WTC11 (cell line): ENCODE data around the gene NCK1. TPM values are rescaled to one million over a fixed set of nuclear protein-coding genes. Genes with fewer than 3 reads are reported as not detected.

ENCODE experiments used
- ATAC-seq: fragments of 200-7000 bp; cut with Tn5 transposase; 2 replicates; pipeline ENCODE4 v1.10.0; 2021; ENCODE audit warnings: mild to moderate bottlenecking, moderate library complexity
- CTCF ChIA-PET: fragments of 300-600 bp; sonication (Branson Sonifier 250); formaldehyde crosslinking; loops from one replicate; lab custom pipeline; 2021; ENCODE audit warnings: antibody characterized with exemption; lab: Charles Lee
- POLR2A ChIA-PET: fragments of 350-600 bp; sonication (Branson Sonifier 250); formaldehyde crosslinking; loops from one replicate; lab custom pipeline; 2021; ENCODE audit warnings: antibody characterized with exemption; lab: Charles Lee
- DNase-seq: peaks from one replicate; pipeline ENCODE4 v3.0.0; 2021; ENCODE audit warnings: low spot score
- H3K27ac Mint-ChIP-seq: 2 replicates; pipeline ENCODE4 v1.8.0; 2021; ENCODE audit warnings: mixed read lengths
- H3K27me3 Mint-ChIP-seq: 2 replicates; pipeline ENCODE4 v1.8.0; 2021; ENCODE audit warnings: low read depth, mild to moderate bottlenecking, moderate library complexity, mixed read lengths
- H3K36me3 Mint-ChIP-seq: 2 replicates; pipeline ENCODE4 v1.8.0; 2021; ENCODE audit warnings: mixed read lengths
- H3K4me1 Mint-ChIP-seq: 2 replicates; pipeline ENCODE4 v1.8.0; 2022; ENCODE audit warnings: mixed read lengths
- H3K4me3 Mint-ChIP-seq: 2 replicates; pipeline ENCODE4 v1.8.0; 2021; ENCODE audit warnings: mild to moderate bottlenecking, moderate library complexity, mixed read lengths
- H3K9me3 Mint-ChIP-seq: 2 replicates; pipeline ENCODE4 v1.8.0; 2021; ENCODE audit warnings: mixed read lengths
- ATF1 ChIP-seq: sonication (generic); formaldehyde crosslinking; IDR thresholded peaks from 2 replicates; pipeline ENCODE4 v1.8.1; 2023; ENCODE audit warnings: mild to moderate bottlenecking, moderate library complexity, missing genetic modification reagents
- CBFB ChIP-seq: sonication (generic); formaldehyde crosslinking; IDR thresholded peaks from 2 replicates; pipeline ENCODE4 v1.8.1; 2022; ENCODE audit warnings: mild to moderate bottlenecking, low read depth, missing genetic modification reagents
- CREM ChIP-seq: sonication (generic); formaldehyde crosslinking; IDR thresholded peaks from 2 replicates; pipeline ENCODE4 v1.8.1; 2022; ENCODE audit warnings: mild to moderate bottlenecking, missing genetic modification reagents, moderate library complexity
- EMX1 ChIP-seq: fragments of 250-450 bp; sonication (Bioruptor Pico); IDR thresholded peaks from 2 replicates; pipeline ENCODE4 v1.8.0; 2021; ENCODE audit warnings: mild to moderate bottlenecking
- FOXK1 ChIP-seq: sonication (generic); formaldehyde crosslinking; IDR thresholded peaks from 2 replicates; pipeline ENCODE4 v1.8.0; 2022; ENCODE audit warnings: mild to moderate bottlenecking, moderate library complexity, missing genetic modification reagents
- NFATC4 ChIP-seq: fragments of 250-450 bp; sonication (Bioruptor Pico); IDR thresholded peaks from 2 replicates; pipeline ENCODE4 v1.9.0; 2021; ENCODE audit warnings: mild to moderate bottlenecking
- NR1H2 ChIP-seq: sonication (generic); formaldehyde crosslinking; IDR thresholded peaks from 2 replicates; pipeline ENCODE4 v1.9.0; 2021; ENCODE audit warnings: mild to moderate bottlenecking, moderate library complexity, missing genetic modification reagents
- TCF7 ChIP-seq: sonication (generic); formaldehyde crosslinking; IDR thresholded peaks from 2 replicates; pipeline ENCODE4 v1.8.0; 2022; ENCODE audit warnings: mild to moderate bottlenecking, low read depth, missing genetic modification reagents, moderate library complexity
- ZBTB21 ChIP-seq: sonication (generic); formaldehyde crosslinking; IDR thresholded peaks from 2 replicates; pipeline ENCODE4 v1.8.1; 2023; ENCODE audit warnings: mild to moderate bottlenecking, missing genetic modification reagents, borderline replicate concordance
- ZNF138 ChIP-seq: sonication (generic); formaldehyde crosslinking; conservative IDR thresholded peaks from 2 replicates; pipeline ENCODE4 v1.8.1; 2022; ENCODE audit warnings: mild to moderate bottlenecking, moderate library complexity, missing genetic modification reagents
- ZNF219 ChIP-seq: sonication (generic); formaldehyde crosslinking; IDR thresholded peaks from 2 replicates; pipeline ENCODE4 v1.8.0; 2023; ENCODE audit warnings: missing genetic modification reagents, mild to moderate bottlenecking, borderline replicate concordance
- ZNF317 ChIP-seq: sonication (generic); formaldehyde crosslinking; IDR thresholded peaks from 2 replicates; pipeline ENCODE4 v1.8.1; 2023; ENCODE audit warnings: low read depth, mild to moderate bottlenecking, moderate library complexity, missing genetic modification reagents, borderline replicate concordance
- ZNF416 ChIP-seq: fragments of 250-450 bp; sonication (Bioruptor Pico); IDR thresholded peaks from 2 replicates; pipeline ENCODE4 v1.9.0; 2021; ENCODE audit warnings: mild to moderate bottlenecking, inconsistent platforms
- total RNA-seq: library from RNA; stranded (reverse); gene quantifications from 3 replicates; pipeline ENCODE4 v1.2.3, GENCODE V29; 2021
- TF ChIP-seq, protein P1 (sequence below): sonication (generic); formaldehyde crosslinking; IDR thresholded peaks from 2 replicates; pipeline ENCODE4 v1.8.1; 2023; ENCODE audit warnings: mild to moderate bottlenecking, missing genetic modification reagents
- TF ChIP-seq, protein P2 (sequence below): fragments of 250-450 bp; sonication (Bioruptor Pico); IDR thresholded peaks from 2 replicates; pipeline ENCODE4 v1.9.0; 2021; ENCODE audit warnings: mild to moderate bottlenecking
- TF ChIP-seq, protein P3 (sequence below): sonication (generic); formaldehyde crosslinking; IDR thresholded peaks from 2 replicates; pipeline ENCODE4 v1.8.1; 2022; ENCODE audit warnings: low read depth, mild to moderate bottlenecking, moderate library complexity, missing genetic modification reagents, borderline replicate concordance
- TF ChIP-seq, protein P4 (sequence below): sonication (generic); formaldehyde crosslinking; IDR thresholded peaks from 2 replicates; pipeline ENCODE4 v1.8.1; 2023; ENCODE audit warnings: mild to moderate bottlenecking, missing genetic modification reagents, moderate library complexity
- TF ChIP-seq, protein P5 (sequence below): sonication (generic); formaldehyde crosslinking; IDR thresholded peaks from 2 replicates; pipeline ENCODE4 v1.8.0; 2023; ENCODE audit warnings: mild to moderate bottlenecking, missing genetic modification reagents
- TF ChIP-seq, protein P6 (sequence below): fragments of 250-450 bp; sonication (Bioruptor Pico); IDR thresholded peaks from 2 replicates; pipeline ENCODE4 v2.1.2; 2022; ENCODE audit warnings: mild to moderate bottlenecking, moderate library complexity
- TF ChIP-seq, protein P7 (sequence below): sonication (generic); formaldehyde crosslinking; IDR thresholded peaks from 2 replicates; pipeline ENCODE4 v1.8.1; 2022; ENCODE audit warnings: missing genetic modification reagents, borderline replicate concordance
- TF ChIP-seq, protein P8 (sequence below): fragments of 250-450 bp; sonication (Bioruptor Pico); IDR thresholded peaks from 2 replicates; pipeline ENCODE4 v1.8.0; 2021; ENCODE audit warnings: mild to moderate bottlenecking

Gene NCK1
- total RNA-seq, 1 experiment from 2014 or later = 28.9 TPM

DNA sequence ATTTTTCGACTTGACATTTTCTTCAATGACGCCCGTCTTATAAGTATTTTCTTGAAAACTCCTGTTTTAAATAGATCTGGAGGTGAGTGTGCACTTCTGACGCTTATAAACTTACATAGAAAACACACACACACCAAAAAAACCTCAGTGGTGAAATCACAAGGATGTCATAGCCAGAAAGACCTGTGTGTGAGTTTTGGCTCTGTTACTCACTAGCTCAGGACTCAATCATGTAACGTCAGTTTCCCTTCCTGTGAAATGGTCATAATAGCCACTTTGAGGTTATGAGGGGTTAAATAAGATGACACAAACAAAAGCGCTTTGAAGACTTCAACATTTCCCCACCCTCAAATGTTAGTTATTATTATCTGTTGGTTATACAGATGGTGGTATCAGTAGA is 97.6 kb downstream of the NCK1 start (continued):
- TF ChIP-seq, protein P1, sequence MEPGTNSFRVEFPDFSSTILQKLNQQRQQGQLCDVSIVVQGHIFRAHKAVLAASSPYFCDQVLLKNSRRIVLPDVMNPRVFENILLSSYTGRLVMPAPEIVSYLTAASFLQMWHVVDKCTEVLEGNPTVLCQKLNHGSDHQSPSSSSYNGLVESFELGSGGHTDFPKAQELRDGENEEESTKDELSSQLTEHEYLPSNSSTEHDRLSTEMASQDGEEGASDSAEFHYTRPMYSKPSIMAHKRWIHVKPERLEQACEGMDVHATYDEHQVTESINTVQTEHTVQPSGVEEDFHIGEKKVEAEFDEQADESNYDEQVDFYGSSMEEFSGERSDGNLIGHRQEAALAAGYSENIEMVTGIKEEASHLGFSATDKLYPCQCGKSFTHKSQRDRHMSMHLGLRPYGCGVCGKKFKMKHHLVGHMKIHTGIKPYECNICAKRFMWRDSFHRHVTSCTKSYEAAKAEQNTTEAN (CRISPR knock-in tag) = no peak
- TF ChIP-seq, protein P2, sequence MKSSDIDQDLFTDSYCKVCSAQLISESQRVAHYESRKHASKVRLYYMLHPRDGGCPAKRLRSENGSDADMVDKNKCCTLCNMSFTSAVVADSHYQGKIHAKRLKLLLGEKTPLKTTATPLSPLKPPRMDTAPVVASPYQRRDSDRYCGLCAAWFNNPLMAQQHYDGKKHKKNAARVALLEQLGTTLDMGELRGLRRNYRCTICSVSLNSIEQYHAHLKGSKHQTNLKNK (CRISPR knock-in tag) = no peak
- TF ChIP-seq, protein P3, sequence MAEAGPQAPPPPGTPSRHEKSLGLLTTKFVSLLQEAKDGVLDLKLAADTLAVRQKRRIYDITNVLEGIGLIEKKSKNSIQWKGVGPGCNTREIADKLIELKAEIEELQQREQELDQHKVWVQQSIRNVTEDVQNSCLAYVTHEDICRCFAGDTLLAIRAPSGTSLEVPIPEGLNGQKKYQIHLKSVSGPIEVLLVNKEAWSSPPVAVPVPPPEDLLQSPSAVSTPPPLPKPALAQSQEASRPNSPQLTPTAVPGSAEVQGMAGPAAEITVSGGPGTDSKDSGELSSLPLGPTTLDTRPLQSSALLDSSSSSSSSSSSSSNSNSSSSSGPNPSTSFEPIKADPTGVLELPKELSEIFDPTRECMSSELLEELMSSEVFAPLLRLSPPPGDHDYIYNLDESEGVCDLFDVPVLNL (CRISPR knock-in tag) = no peak
- TF ChIP-seq, protein P4, sequence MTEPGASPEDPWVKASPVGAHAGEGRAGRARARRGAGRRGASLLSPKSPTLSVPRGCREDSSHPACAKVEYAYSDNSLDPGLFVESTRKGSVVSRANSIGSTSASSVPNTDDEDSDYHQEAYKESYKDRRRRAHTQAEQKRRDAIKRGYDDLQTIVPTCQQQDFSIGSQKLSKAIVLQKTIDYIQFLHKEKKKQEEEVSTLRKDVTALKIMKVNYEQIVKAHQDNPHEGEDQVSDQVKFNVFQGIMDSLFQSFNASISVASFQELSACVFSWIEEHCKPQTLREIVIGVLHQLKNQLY (CRISPR knock-in tag) = no peak
- TF ChIP-seq, protein P5, sequence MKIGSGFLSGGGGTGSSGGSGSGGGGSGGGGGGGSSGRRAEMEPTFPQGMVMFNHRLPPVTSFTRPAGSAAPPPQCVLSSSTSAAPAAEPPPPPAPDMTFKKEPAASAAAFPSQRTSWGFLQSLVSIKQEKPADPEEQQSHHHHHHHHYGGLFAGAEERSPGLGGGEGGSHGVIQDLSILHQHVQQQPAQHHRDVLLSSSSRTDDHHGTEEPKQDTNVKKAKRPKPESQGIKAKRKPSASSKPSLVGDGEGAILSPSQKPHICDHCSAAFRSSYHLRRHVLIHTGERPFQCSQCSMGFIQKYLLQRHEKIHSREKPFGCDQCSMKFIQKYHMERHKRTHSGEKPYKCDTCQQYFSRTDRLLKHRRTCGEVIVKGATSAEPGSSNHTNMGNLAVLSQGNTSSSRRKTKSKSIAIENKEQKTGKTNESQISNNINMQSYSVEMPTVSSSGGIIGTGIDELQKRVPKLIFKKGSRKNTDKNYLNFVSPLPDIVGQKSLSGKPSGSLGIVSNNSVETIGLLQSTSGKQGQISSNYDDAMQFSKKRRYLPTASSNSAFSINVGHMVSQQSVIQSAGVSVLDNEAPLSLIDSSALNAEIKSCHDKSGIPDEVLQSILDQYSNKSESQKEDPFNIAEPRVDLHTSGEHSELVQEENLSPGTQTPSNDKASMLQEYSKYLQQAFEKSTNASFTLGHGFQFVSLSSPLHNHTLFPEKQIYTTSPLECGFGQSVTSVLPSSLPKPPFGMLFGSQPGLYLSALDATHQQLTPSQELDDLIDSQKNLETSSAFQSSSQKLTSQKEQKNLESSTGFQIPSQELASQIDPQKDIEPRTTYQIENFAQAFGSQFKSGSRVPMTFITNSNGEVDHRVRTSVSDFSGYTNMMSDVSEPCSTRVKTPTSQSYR (CRISPR knock-in tag) = no peak

DNA sequence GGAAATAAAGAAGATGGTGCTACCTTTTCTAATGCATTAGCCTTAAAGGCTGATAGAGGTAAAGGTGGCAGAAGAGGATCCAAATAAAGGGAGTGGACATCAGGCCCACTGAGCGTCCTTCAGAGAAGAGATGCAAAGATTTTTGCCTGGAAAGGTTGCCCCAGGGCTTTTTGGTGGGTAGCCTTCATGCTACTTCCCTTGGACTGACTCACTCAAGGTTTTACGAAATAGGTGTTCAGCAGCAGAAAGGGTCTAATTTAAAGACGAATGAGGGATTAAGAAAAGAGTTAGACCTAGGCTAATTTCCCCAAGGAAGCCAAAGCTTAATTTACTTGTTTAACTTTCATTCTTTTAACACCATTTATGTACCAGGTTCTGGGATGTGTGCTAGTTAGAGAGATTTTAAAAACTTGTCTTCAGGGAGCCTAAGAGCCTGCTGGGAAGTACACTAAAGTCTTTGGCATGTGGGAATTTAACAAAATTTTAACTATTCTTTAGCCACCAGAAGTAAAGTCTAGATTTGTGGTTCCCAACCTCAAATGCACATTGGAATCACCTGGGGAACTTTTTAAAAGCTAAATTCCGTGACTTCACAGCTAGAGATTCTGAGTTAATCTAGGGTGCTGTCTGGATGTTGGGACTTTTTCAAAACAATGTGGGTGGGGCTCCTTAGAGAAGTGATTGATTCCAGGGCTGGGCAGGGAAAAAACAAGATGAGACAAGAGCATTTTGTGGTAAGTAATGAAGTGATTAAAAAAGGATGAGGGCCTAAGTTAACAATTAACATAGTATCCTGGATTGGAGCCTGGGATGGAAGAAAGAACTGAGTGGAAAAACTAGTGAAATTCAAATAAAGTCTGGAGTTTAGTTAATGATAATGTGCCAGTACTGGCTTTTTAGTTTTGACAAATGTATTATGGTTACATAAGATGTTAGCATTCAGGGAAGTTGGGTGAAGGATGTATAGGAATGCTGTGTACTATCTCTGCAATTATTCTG is 99.1 kb downstream of the NCK1 start:
- Mint-ChIP-seq H3K27me3 (no peaks in the 10 kb centered on the region), H3K4me3 (no peak overlapping the region), H3K27ac (no peak overlapping the region), H3K9me3 (peaks cover 6% of the 10 kb centered on the region; the same call in 1 of the 2 replicates), H3K4me1 (peaks cover 19% of the 10 kb centered on the region), H3K36me3 (no peaks in the 10 kb centered on the region)
- ChIA-PET POLR2A (no interaction called here), CTCF (no interaction called here)
- ATAC-seq (no peak), DNase-seq (no peak)
- TF ChIP-seq FOXK1 (CRISPR knock-in tag) (no peak), CREM (CRISPR knock-in tag) (no peak), ZNF219 (CRISPR knock-in tag) (no peak), TCF7 (CRISPR knock-in tag) (no peak), NR1H2 (CRISPR knock-in tag) (no peak), CBFB (CRISPR knock-in tag) (no peak), ATF1 (CRISPR knock-in tag) (no peak), EMX1 (CRISPR knock-in tag) (no peak), NFATC4 (no peak), ZNF138 (CRISPR knock-in tag) (no peak), ZBTB21 (CRISPR knock-in tag) (no peak), ZNF416 (CRISPR knock-in tag) (no peak), ZNF317 (CRISPR knock-in tag) (no peak)
- TF ChIP-seq, protein P6, sequence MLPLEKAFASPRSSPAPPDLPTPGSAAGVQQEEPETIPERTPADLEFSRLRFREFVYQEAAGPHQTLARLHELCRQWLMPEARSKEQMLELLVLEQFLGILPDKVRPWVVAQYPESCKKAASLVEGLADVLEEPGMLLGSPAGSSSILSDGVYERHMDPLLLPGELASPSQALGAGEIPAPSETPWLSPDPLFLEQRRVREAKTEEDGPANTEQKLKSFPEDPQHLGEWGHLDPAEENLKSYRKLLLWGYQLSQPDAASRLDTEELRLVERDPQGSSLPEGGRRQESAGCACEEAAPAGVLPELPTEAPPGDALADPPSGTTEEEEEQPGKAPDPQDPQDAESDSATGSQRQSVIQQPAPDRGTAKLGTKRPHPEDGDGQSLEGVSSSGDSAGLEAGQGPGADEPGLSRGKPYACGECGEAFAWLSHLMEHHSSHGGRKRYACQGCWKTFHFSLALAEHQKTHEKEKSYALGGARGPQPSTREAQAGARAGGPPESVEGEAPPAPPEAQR (CRISPR knock-in tag) = no peak
- TF ChIP-seq, protein P1 (CRISPR knock-in tag) = no peak
- TF ChIP-seq, protein P7, sequence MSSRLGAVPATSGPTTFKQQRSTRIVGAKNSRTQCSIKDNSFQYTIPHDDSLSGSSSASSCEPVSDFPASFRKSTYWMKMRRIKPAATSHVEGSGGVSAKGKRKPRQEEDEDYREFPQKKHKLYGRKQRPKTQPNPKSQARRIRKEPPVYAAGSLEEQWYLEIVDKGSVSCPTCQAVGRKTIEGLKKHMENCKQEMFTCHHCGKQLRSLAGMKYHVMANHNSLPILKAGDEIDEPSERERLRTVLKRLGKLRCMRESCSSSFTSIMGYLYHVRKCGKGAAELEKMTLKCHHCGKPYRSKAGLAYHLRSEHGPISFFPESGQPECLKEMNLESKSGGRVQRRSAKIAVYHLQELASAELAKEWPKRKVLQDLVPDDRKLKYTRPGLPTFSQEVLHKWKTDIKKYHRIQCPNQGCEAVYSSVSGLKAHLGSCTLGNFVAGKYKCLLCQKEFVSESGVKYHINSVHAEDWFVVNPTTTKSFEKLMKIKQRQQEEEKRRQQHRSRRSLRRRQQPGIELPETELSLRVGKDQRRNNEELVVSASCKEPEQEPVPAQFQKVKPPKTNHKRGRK (CRISPR knock-in tag) = no peak
- TF ChIP-seq, protein P8, sequence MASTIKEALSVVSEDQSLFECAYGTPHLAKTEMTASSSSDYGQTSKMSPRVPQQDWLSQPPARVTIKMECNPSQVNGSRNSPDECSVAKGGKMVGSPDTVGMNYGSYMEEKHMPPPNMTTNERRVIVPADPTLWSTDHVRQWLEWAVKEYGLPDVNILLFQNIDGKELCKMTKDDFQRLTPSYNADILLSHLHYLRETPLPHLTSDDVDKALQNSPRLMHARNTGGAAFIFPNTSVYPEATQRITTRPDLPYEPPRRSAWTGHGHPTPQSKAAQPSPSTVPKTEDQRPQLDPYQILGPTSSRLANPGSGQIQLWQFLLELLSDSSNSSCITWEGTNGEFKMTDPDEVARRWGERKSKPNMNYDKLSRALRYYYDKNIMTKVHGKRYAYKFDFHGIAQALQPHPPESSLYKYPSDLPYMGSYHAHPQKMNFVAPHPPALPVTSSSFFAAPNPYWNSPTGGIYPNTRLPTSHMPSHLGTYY (CRISPR knock-in tag) = no peak
